Osteoblast (primary cell): ENCODE results near the gene NEB. TPM values are rescaled to one million over a fixed set of nuclear protein-coding genes. Genes with fewer than 3 reads are reported as not detected.

ENCODE experiments used
- DNase-seq: peaks from one replicate; pipeline ENCODE4 v3.0.0; 2011; ENCODE audit warnings: low spot score, mixed read lengths; ENCODE audit not compliant: insufficient read length; ENCODE audit errors: missing footprints
- H2AFZ ChIP-seq: 2 replicates; pipeline ENCODE4 v1.6.0; 2011; ENCODE audit warnings: mild to moderate bottlenecking, low read length
- H3K27ac ChIP-seq: 2 replicates; pipeline ENCODE4 v1.5.1; 2011; ENCODE audit warnings: mild to moderate bottlenecking, low read depth, low read length, moderate library complexity
- H3K27me3 ChIP-seq: 2 replicates; pipeline ENCODE4 v1.6.0; 2012; ENCODE audit warnings: mild to moderate bottlenecking, control low read depth, inconsistent platforms, low read length, moderate library complexity; ENCODE audit not compliant: insufficient read depth
- H3K36me3 ChIP-seq: 2 replicates; pipeline ENCODE4 v1.5.1; 2011; ENCODE audit warnings: mild to moderate bottlenecking, low read length, control low read depth, moderate library complexity; ENCODE audit not compliant: insufficient read depth
- H3K4me1 ChIP-seq: 2 replicates; pipeline ENCODE4 v1.5.1; 2011; ENCODE audit warnings: mild to moderate bottlenecking, low read length, control low read depth, moderate library complexity; ENCODE audit not compliant: insufficient read depth
- H3K4me2 ChIP-seq: 2 replicates; pipeline ENCODE4 v1.6.0; 2011; ENCODE audit warnings: mild to moderate bottlenecking, low read length; ENCODE audit not compliant: insufficient read depth
- H3K4me3 ChIP-seq: fragments of 200-600 bp; sonication (generic); 3 replicates; pipeline ENCODE4 v1.5.1; 2012; ENCODE audit warnings: mild to moderate bottlenecking, low read length, inconsistent platforms; ENCODE audit not compliant: insufficient read depth
- H3K79me2 ChIP-seq: 2 replicates; pipeline ENCODE4 v1.6.0; 2012; ENCODE audit warnings: mild to moderate bottlenecking, low read length, control low read depth, inconsistent platforms; ENCODE audit not compliant: insufficient read depth
- H3K9me3 ChIP-seq: 2 replicates; pipeline ENCODE4 v1.5.1; 2011; ENCODE audit warnings: low read depth, low read length, control low read depth
- H4K20me1 ChIP-seq: 2 replicates; pipeline ENCODE4 v1.6.0; 2012; ENCODE audit warnings: mild to moderate bottlenecking, low read length, control low read depth; ENCODE audit not compliant: insufficient read depth
- CTCF ChIP-seq: IDR thresholded peaks from 2 replicates; pipeline ENCODE4 v1.5.1; 2011; ENCODE audit warnings: mild to moderate bottlenecking, low read depth, low read length, moderate library complexity; ENCODE audit errors: extremely low read depth
- total RNA-seq: library from RNA; depleted of rRNA; stranded (reverse); fragments of >200 nt; gene quantifications from 2 replicates; pipeline ENCODE4 v1.2.3, GENCODE V29; 2012

Gene NEB
- total RNA-seq, 1 donor: 0.36 TPM

- Histone ChIP-seq H2AFZ (no peak overlapping the region), H3K4me2 (no peak overlapping the region)
- TF ChIP-seq CTCF: no peak
These were observed 25.9 kb upstream of the NEB start for GRCh38 chr2:151760139-151760650.

GRCh38 chr2:151758744-151759143 lies 24.5 kb upstream of the NEB start:
- Histone ChIP-seq H3K4me1 (no peaks in the 10 kb centered on the region), H3K79me2 (no peaks in the 10 kb centered on the region), H3K36me3 (no peaks in the 10 kb centered on the region), H2AFZ (no peak overlapping the region), H3K4me3 (no peak overlapping the region), H3K27me3 (no peaks in the 10 kb centered on the region), H3K9me3 (no peaks in the 10 kb centered on the region), H3K27ac (no peak overlapping the region), H3K4me2 (no peak overlapping the region), H4K20me1 (no peaks in the 10 kb centered on the region)
- no peak for TF ChIP-seq CTCF
- no peak for DNase-seq

More at GRCh38 chr2:151760139-151760650, 25.9 kb upstream of the NEB start:
- no peaks in the 10 kb centered on the region for H3K4me1 ChIP-seq
- H3K4me3 ChIP-seq: no peak overlapping the region
- no peaks in the 10 kb centered on the region for H3K79me2 ChIP-seq
- DNase-seq: no peak
- no peaks in the 10 kb centered on the region for H3K27me3 ChIP-seq
- H3K9me3 ChIP-seq: no peaks in the 10 kb centered on the region
- H4K20me1 ChIP-seq: no peaks in the 10 kb centered on the region
- no peaks in the 10 kb centered on the region for H3K36me3 ChIP-seq
- H3K27ac ChIP-seq: no peak overlapping the region

GRCh38 chr2:151757861-151758260 lies 23.6 kb upstream of the NEB start:
- no peaks in the 10 kb centered on the region for H3K27me3 ChIP-seq
- H3K79me2 ChIP-seq: no peaks in the 10 kb centered on the region
- no peak overlapping the region for H3K4me2 ChIP-seq
- no peak for TF ChIP-seq CTCF
- H3K9me3 ChIP-seq: no peaks in the 10 kb centered on the region
- no peaks in the 10 kb centered on the region for H3K4me1 ChIP-seq
- H3K27ac ChIP-seq: no peak overlapping the region
- no peaks in the 10 kb centered on the region for H4K20me1 ChIP-seq
- no peaks in the 10 kb centered on the region for H3K36me3 ChIP-seq
- DNase-seq: no peak
- no peak overlapping the region for H2AFZ ChIP-seq
- no peak overlapping the region for H3K4me3 ChIP-seq

GRCh38 chr2:151756820-151757219 lies 22.5 kb upstream of the NEB start:
- no peaks in the 10 kb centered on the region for H3K27me3 ChIP-seq
- no peak overlapping the region for H3K4me3 ChIP-seq
- H3K9me3 ChIP-seq: no peaks in the 10 kb centered on the region
- no peak overlapping the region for H2AFZ ChIP-seq
- H3K79me2 ChIP-seq: no peaks in the 10 kb centered on the region
- DNase-seq: no peak
- no peaks in the 10 kb centered on the region for H4K20me1 ChIP-seq
- no peak overlapping the region for H3K4me2 ChIP-seq
- no peak overlapping the region for H3K27ac ChIP-seq
- H3K36me3 ChIP-seq: no peaks in the 10 kb centered on the region
- TF ChIP-seq CTCF: no peak
- H3K4me1 ChIP-seq: no peaks in the 10 kb centered on the region
